Lower leg skin (tissue), 4 donors: Measurements from ENCODE around the gene FAM186B. TPM values are rescaled to one million over a fixed set of nuclear protein-coding genes. Genes with fewer than 3 reads are reported as not detected.

Experiments used
- DNase-seq, 2 donors: peaks; one replicate each; pipeline ENCODE4 v3.0.0-alpha.2; 2019; ENCODE audit warnings: low spot score in 2 of 2
- H3K4me3 ChIP-seq: fragments of 200-600 bp; sonication (generic); 2 replicates; pipeline ENCODE4 v1.5.1; 2017; ENCODE audit warnings: mild to moderate bottlenecking, low read depth; ENCODE audit not compliant: poor library complexity, severe bottlenecking
- POLR2A ChIP-seq, 2 donors: fragments of 450-650 bp; IDR thresholded peaks; one replicate each; pipeline ENCODE4 v1.6.1; 2016 to 2017; ENCODE audit warnings: antibody characterized with exemption in 2 of 2, mild to moderate bottlenecking in 1 of 2, moderate library complexity in 1 of 2
- WGBS, 2 donors: methylation state at CpG; one replicate each; pipeline ENCODE4 v1.1.5; 2018; 5-methylcytosine and 5-hydroxymethylcytosine counted together
- intact Hi-C: fragments of 100-400 bp; cut with DNase I; formaldehyde crosslinking; loops from one replicate; pipeline ENCODE4 v1.15.0; 2023; ENCODE audit warnings: low total_unique reads
- total RNA-seq, 4 donors: library from RNA; depleted of rRNA; stranded (reverse); fragments of >200 nt; gene quantifications; one replicate each; pipeline ENCODE4 v1.1.0, GENCODE V29; 2016
- TF ChIP-seq, protein P1 (sequence below), 3 donors: fragments of 450-650 bp; IDR thresholded peaks; one replicate each; pipeline ENCODE4 v1.5.1; 2016; ENCODE audit warnings: antibody characterized with exemption in 3 of 3, mild to moderate bottlenecking in 3 of 3, moderate library complexity in 2 of 3

FAM186B gene
- total RNA-seq, 4 donors from 2014 or later = 0.21 to 1.1 (median 0.57) TPM

DNA sequence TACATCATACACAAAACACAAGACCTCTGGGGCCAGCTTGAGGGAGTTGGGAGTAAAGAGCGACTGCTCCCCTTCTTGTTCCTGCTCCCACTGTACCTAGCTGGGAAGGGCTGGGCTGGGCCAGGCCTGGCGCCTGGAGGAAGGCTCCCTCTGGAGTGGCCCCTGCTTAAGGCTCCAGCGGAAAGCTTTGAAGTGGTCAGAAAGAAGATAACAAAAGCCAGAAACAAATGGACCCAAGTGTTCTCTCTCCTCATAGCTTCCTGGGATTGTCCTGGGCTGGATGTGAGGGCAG is 43.2 kb upstream of the FAM186B start:
- no peak for DNase-seq
- no peak overlapping the region for H3K4me3 ChIP-seq
- TF ChIP-seq POLR2A (IDR thresholded peaks at IDR 0.05) = no peak
- TF ChIP-seq, protein P1, sequence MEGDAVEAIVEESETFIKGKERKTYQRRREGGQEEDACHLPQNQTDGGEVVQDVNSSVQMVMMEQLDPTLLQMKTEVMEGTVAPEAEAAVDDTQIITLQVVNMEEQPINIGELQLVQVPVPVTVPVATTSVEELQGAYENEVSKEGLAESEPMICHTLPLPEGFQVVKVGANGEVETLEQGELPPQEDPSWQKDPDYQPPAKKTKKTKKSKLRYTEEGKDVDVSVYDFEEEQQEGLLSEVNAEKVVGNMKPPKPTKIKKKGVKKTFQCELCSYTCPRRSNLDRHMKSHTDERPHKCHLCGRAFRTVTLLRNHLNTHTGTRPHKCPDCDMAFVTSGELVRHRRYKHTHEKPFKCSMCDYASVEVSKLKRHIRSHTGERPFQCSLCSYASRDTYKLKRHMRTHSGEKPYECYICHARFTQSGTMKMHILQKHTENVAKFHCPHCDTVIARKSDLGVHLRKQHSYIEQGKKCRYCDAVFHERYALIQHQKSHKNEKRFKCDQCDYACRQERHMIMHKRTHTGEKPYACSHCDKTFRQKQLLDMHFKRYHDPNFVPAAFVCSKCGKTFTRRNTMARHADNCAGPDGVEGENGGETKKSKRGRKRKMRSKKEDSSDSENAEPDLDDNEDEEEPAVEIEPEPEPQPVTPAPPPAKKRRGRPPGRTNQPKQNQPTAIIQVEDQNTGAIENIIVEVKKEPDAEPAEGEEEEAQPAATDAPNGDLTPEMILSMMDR (IDR thresholded peaks at IDR 0.05) = no peak
- intact Hi-C loops = no loop called here
- WGBS, 2 donors = 90 to 91% methylated on average over 3 of the region's 3 CpGs

GRCh38 chr12:49647827-49648711 is 42.6 kb upstream of the FAM186B start:
- WGBS, 2 donors = 67 to 77% methylated on average over 15 of the region's 15 CpGs

DNA sequence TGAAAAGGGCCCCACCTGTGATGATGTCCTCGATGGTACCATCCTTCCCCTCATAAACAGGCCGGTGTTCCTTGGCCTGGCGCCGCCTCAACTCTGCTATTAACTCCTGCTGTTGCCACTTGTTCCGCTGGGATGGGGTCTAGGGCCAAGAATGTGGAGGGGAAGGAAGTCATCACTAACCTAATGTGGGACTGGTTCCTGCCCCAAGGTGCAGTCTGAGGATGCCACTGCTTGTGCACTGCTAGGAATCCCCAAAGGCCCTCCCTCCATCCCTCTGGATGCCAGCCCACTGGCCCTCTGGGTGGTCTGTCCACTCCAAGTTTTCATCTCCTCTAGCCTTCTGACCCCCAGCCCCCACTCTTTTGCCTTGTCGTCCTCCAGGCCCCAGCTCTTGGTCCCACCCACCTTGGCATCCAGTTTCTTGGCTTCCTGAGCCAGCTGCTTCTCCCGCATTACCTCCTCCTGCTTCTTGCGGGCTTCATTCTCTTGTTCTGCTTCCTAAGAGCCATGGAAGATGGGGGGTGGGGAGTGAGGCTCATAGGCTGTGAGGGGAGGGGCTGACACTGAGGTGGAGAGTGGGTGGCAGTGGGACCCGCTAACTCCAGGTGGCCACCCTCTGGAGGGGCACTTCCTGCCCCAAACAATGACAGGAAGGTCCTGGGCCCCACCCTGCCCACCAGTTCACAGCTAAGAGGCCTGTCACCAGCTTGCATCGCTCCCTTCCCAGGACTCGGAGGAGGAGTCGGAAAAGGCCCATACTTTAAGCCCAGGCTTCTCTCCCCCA is 41.6 kb upstream of the FAM186B start:
- TF ChIP-seq POLR2A (IDR thresholded peaks at IDR 0.05) = no peak
- TF ChIP-seq, protein P1 (IDR thresholded peaks at IDR 0.05) = no peak

More at GRCh38 chr12:49647827-49648711, 42.6 kb upstream of the FAM186B start:
- intact Hi-C loops = no loop called here
- no peak overlapping the region for H3K4me3 ChIP-seq
- TF ChIP-seq, protein P1 (IDR thresholded peaks at IDR 0.05) = no peak
- no peak for TF ChIP-seq POLR2A (IDR thresholded peaks at IDR 0.05)
- no peak for DNase-seq

GRCh38 chr12:49646331-49646830 is 40.9 kb upstream of the FAM186B start:
- no peak for DNase-seq
- TF ChIP-seq, protein P1 (IDR thresholded peaks at IDR 0.05) = no peak
- no peak for TF ChIP-seq POLR2A (IDR thresholded peaks at IDR 0.05)
- intact Hi-C loops = no loop called here
- no peak overlapping the region for H3K4me3 ChIP-seq
- 91 to 96% methylated on average over 7 of the region's 7 CpGs for WGBS, 2 donors

More for the DNA sequence above, 41.6 kb upstream of the FAM186B start:
- no peak overlapping the region for H3K4me3 ChIP-seq
- DNase-seq = no peak
- intact Hi-C loops = no loop called here
- 70 to 72% methylated on average over 12 of the region's 12 CpGs for WGBS, 2 donors

DNA sequence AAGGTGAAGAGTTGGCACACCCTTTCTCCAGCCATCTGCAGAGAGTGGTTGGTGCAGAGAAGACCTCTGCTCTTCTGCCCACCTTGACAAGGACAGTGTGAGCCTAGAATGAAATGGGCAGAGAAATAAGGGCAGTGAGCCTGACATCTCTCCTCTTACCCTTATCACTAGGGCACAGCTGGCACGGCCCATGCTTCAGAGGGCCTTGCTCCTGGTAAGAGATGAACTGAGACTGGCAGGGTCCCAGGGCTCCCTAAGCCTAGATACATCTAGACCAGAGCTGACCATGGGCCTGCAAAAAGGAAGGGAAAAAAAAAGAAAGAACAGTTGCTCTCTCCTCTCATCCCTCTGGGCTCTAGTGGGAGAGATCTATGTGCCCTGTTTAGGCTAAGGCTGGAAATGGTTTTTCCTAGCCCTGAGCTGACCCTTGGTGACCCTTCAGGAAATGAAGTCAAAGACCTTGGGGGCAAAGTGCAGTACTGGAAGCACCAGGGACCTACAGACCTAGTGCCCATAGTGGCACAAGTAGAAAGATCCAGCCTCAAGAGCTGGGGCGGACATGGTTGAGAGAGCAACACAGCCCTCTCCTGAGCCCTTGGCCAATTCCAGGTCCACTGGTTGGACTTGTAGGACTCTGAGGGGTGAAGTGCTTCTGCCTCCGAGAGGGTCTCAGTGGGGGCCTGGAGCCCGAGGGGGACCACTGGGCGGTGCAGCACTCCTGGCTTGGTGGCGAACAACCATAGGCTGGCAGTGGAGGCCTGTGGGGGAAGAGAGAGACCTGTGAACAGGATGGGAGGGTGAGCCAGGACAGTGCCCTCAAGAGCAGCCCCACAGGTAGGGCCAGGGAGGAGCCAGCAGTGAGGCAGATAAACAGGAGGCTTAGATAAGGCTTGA is 40.0 kb upstream of the FAM186B start:
- intact Hi-C loops = no loop called here
- no peak for TF ChIP-seq POLR2A (IDR thresholded peaks at IDR 0.05)
- TF ChIP-seq, protein P1 (IDR thresholded peaks at IDR 0.05) = no peak
- H3K4me3 ChIP-seq = no peak overlapping the region
- no peak for DNase-seq
- WGBS, 2 donors = 93 to 95% methylated on average over 6 of the region's 6 CpGs
